Left cardiac atrium (tissue), 4 donors: ENCODE measurements around the gene PPP1R14D. TPM values are rescaled to one million over a fixed set of nuclear protein-coding genes. Genes with fewer than 3 reads are reported as not detected.
A peak's percentile ranks its signal among the peaks of the same experiment; 100 is the strongest.

Experiments used
- ATAC-seq, 2 donors: fragments of 200-7000 bp; cut with Tn5 transposase; one replicate each; pipeline ENCODE4 v1.9.1; 2020; ENCODE audit warnings: mild to moderate bottlenecking in 2 of 2, moderate library complexity in 2 of 2
- DNase-seq: peaks from one replicate; pipeline ENCODE4 v3.0.0-alpha.2; 2020
- intact Hi-C, 2 donors: fragments of 100-400 bp; cut with DNase I; formaldehyde crosslinking; loops; one replicate each; pipeline versions ENCODE4 v1.14.1 to v1.15.1; 2022 to 2023
- total RNA-seq, 2 donors: library from RNA; stranded (reverse); fragmentation: NEBNext Ultra II Directional; extraction: Animal tissue kit (Norgen Biotek cat#: 25700); gene quantifications; one replicate each; pipeline ENCODE4 v1.2.1, GENCODE V29; 2021
- donor health status: DM: no; HTN: yes; CAD: no.
- donor health status: DM: no; HTN: yes; CAD: no; lungs with severe emphysema.
- donor health status: DM: yes; HTN: yes; CAD: no.
- donor health status: Dilated cardiomyopathy.

PPP1R14D gene
- total RNA-seq, 2 donors from 2014 or later = not detected

- no peak for DNase-seq
- intact Hi-C loops = no loop called here
- peak; percentile 9 to 63 for ATAC-seq
Observed at GRCh38 chr15:40769274-40770146, 59.0 kb downstream of the PPP1R14D start, which contains the start of gene C15orf62. Gene C15orf62 (plus strand): TSS chr15:40769980. CDS start chr15:40770496, 516 bp downstream.

- intact Hi-C loops = no loop called here
- DNase-seq = no peak
- peak in 1 of 2 donors; percentile 14 for ATAC-seq
Observed at GRCh38 chr15:40768521-40769273, 59.8 kb downstream of the PPP1R14D start.

GRCh38 chr15:40767838-40768500 is 60.5 kb downstream of the PPP1R14D start:
- ATAC-seq (no peak), DNase-seq (no peak)
- intact Hi-C loops = no loop called here

- intact Hi-C loops = no loop called here
- no peak for DNase-seq
Observed at GRCh38 chr15:40766906-40767837, 61.3 kb downstream of the PPP1R14D start.

GRCh38 chr15:40766194-40766815 is 62.2 kb downstream of the PPP1R14D start:
- no peak for ATAC-seq
- DNase-seq = no peak
- intact Hi-C loops = no loop called here

More at GRCh38 chr15:40766906-40767837, 61.3 kb downstream of the PPP1R14D start:
- ATAC-seq = peak in 1 of 2 donors; percentile 9

Other genes with a start within 250 kb of the PPP1R14D start
- 1 to 10 TPM in 1 of 2 donors, under 1 TPM in 1; 0.55 to 1.1 TPM for gene KNL1, start 234.5 kb downstream of the PPP1R14D start, total RNA-seq
- gene RAD51, start 133.5 kb downstream of the PPP1R14D start, total RNA-seq = 1 to 10 TPM in 1 of 2 donors, under 1 TPM in 1; 0.97 to 2.6 TPM
- 10 to 100 TPM; 20.7 to 23.8 TPM for gene RMDN3, start 73.5 kb downstream of the PPP1R14D start, total RNA-seq
- gene GCHFR, start 64.6 kb downstream of the PPP1R14D start, total RNA-seq = 10 to 100 TPM in 1 of 2 donors, 1 to 10 TPM in 1; 6.5 to 18.2 TPM
- gene C15orf62, start 58.7 kb downstream of the PPP1R14D start, total RNA-seq = under 1 TPM; 0.26 to 0.32 TPM
- gene ZFYVE19, start 21.6 kb downstream of the PPP1R14D start, total RNA-seq = 10 to 100 TPM; 12.7 to 26.8 TPM
- 10 to 100 TPM; 18.8 to 19.2 TPM for gene DNAJC17, start 21.2 kb downstream of the PPP1R14D start, total RNA-seq
- gene SPINT1, start 15.3 kb upstream of the PPP1R14D start, total RNA-seq = 1 to 10 TPM; 1.3 to 1.4 TPM
- not detected for gene RHOV, start 45.5 kb upstream of the PPP1R14D start, total RNA-seq
- 10 to 100 TPM; 17.1 to 23.7 TPM for gene VPS18, start 65.7 kb upstream of the PPP1R14D start, total RNA-seq
- 1 to 10 TPM; 8.5 to 9.2 TPM for gene DLL4, start 100.6 kb upstream of the PPP1R14D start, total RNA-seq
- 1 to 10 TPM; 2.6 to 3.3 TPM for gene CHAC1, start 124.8 kb upstream of the PPP1R14D start, total RNA-seq